H7 (cell line): ENCODE measurements around the gene SORCS2. TPM values are rescaled to one million over a fixed set of nuclear protein-coding genes. Genes with fewer than 3 reads are reported as not detected.

ENCODE experiments used
- DNase-seq: peaks from one replicate; pipeline ENCODE4 v3.0.0; 2012
- H3K27me3 ChIP-seq: 2 replicates; pipeline ENCODE4 v1.6.0; 2011; ENCODE audit warnings: mild to moderate bottlenecking, low read length; ENCODE audit not compliant: control insufficient read depth, insufficient read depth
- H3K36me3 ChIP-seq: replicated peaks from 2 replicates; pipeline ENCODE4 v1.5.1; 2011; ENCODE audit warnings: low read length; ENCODE audit not compliant: control insufficient read depth, insufficient read depth
- H3K4me3 ChIP-seq: 2 replicates; pipeline ENCODE4 v1.5.1; 2011; ENCODE audit warnings: low read depth, mild to moderate bottlenecking, control low read depth, low read length, moderate library complexity; ENCODE audit not compliant: insufficient read depth
- total RNA-seq: library from RNA; depleted of rRNA; stranded (reverse); fragments of >200 nt; shearing (Covaris generic); gene quantifications from 2 replicates; pipeline ENCODE4 v1.2.3, GENCODE V29; 2014

SORCS2 gene
- total RNA-seq, 1 experiment from 2014 or later = 2.0 TPM

DNA sequence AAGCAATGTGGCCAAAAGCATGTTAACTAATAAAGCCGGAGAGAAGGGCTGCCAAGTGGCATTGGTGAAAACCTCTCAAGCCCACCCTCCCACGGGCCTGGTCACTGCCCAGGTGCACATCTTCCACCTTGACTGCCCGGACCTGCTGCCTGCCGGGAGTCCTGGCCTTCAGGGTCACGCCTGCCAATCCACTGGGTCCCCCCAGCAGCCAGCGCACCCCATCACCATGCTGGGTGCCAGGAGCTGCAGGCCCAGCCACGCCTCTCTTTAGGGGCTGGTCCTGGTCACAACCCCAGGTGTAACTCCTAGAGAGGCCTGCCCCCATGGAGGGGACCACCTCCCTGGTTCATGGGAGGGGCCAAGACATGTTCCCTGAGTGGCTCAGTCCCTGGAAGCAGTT lies 176.0 kb downstream of the SORCS2 start:
- Histone ChIP-seq H3K4me3 (no peak overlapping the region), H3K27me3 (no peaks in the 10 kb centered on the region), H3K36me3 (no peaks in the 10 kb centered on the region)
- DNase-seq = no peak

DNA sequence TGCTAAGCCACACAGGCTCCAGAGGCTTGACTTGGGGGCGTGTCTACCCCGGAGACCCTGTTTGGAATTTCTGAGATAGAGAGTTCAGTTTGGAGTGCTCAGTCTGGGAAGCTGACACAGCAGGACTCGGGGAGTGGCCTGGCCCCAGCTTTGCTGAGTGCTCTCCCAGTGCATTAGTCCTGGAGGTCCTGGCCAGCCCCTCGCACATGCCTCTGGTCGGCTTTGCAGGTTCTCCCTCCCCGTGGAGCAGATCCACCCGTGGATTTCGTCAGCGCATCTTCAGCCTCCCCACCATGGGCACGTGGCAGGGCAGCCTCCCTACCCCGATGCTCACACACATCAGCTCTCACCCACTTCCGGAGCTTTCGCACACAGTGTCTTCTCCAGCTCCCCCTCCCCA lies 177.2 kb downstream of the SORCS2 start:
- H3K27me3 ChIP-seq = no peaks in the 10 kb centered on the region
- no peaks in the 10 kb centered on the region for H3K36me3 ChIP-seq
- no peak for DNase-seq
- H3K4me3 ChIP-seq = no peak overlapping the region

DNA sequence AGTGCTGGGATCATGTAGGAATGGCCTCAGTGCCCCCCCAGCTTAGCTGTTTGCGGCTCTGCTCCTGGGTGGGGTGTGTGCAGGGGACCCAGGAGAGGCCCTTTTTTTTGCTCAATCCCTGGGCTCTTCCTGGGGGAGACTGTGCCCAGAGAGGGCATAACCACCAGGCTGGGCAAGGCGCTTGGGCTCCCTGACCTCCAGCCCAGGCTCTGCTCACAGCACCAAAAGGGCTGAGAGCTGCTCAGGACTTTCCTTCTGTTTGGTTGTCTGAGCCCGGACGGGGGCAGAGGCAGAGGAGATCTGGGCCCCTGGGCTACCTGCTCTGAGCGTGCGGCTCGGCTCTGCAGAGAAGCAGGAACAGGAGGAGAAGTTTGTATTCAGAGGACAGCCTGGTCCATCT lies 177.7 kb downstream of the SORCS2 start:
- Histone ChIP-seq H3K27me3 (no peaks in the 10 kb centered on the region), H3K4me3 (no peak overlapping the region), H3K36me3 (no peaks in the 10 kb centered on the region)
- no peak for DNase-seq

- Histone ChIP-seq H3K27me3 (no peaks in the 10 kb centered on the region), H3K36me3 (no peaks in the 10 kb centered on the region), H3K4me3 (no peak overlapping the region)
- DNase-seq = no peak
These were observed 179.0 kb downstream of the SORCS2 start for GRCh38 chr4:7371210-7371941.

- DNase-seq = no peak
- Histone ChIP-seq H3K4me3 (no peak overlapping the region), H3K36me3 (no peaks in the 10 kb centered on the region)
These were observed 180.3 kb downstream of the SORCS2 start for GRCh38 chr4:7372673-7373072.

DNA sequence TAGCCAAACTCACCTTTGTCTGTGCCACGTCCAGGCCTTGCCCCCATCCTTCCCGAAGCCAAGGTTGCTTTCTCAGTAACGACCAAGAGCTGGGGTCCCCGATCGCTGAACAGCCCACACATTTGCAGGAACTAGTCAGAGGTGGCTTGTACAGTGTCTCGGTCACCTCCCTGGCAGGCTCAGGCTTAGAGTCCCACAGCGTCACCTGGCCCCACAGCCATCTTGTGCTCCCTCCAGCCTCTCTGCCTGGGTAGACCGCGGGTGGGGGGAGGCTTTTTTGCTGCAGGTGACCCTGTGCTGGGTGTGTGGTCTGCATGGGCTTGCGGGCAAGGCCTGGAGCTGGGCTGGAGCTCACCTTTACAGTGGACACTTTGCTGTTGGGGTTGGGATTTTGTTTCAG lies 182.2 kb downstream of the SORCS2 start:
- Histone ChIP-seq H3K4me3 (no peak overlapping the region), H3K36me3 (no peaks in the 10 kb centered on the region), H3K27me3 (no peaks in the 10 kb centered on the region)
- no peak for DNase-seq

More at GRCh38 chr4:7372673-7373072, 180.3 kb downstream of the SORCS2 start:
- H3K27me3 ChIP-seq = no peaks in the 10 kb centered on the region

DNA sequence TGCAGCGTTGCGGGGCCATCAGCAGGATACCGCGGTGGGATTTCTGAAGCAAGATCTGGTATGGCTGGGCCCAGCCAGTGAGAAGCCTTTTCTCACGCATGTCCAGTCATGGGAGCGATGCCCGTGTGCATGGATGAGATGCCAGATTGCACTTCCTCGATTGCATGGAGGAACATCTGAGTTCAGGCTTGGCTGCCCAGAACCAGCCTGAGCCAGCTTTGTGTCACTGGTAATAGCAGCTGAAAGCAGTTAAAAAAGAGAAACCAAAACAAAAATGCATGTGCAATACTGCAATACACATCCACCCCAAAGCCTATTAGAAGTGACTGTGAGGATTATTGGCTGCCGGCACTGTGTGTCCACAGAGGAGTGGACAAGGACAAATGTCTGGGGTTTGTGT lies 183.1 kb downstream of the SORCS2 start:
- H3K27me3 ChIP-seq = no peaks in the 10 kb centered on the region
- no peak overlapping the region for H3K4me3 ChIP-seq
- no peak for DNase-seq
- H3K36me3 ChIP-seq = no peaks in the 10 kb centered on the region

DNA sequence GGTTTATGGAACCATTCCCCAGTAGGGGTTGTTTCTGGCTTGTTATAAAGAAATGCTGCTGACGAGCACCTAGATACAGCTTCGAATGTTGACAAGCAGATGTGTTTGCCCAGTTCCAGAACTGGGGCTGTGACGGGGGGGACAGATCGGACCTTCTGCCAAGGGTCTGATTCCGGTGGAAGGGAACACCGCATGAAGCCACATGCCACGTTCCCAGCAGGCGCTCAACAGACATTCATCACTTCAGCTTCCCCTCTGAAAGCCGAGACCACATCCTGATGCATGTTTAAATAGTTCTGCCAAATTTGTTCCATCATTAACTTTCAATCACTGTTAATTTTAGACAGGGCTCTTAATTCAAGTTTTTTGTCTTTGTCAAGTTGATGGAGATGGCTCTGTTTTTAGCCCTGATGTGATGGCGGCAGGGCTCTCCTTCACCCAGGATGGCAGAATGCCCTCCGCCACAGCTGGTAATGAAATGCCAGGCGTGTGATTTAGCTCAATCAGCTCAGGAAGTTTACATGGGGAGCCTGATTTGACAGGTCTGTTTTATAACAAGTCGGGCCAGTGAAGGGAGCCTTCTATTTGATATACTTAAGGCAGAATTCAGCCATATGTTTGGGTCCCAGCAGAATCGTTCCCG lies 185.0 kb downstream of the SORCS2 start:
- Histone ChIP-seq H3K4me3 (no peak overlapping the region), H3K36me3 (no peaks in the 10 kb centered on the region), H3K27me3 (no peaks in the 10 kb centered on the region)
- no peak for DNase-seq

GRCh38 chr4:7379186-7379585 lies 186.8 kb downstream of the SORCS2 start:
- DNase-seq = peak; percentile 34
- H3K36me3 ChIP-seq = no peaks in the 10 kb centered on the region
- no peak overlapping the region for H3K4me3 ChIP-seq
- H3K27me3 ChIP-seq = no peaks in the 10 kb centered on the region

DNA sequence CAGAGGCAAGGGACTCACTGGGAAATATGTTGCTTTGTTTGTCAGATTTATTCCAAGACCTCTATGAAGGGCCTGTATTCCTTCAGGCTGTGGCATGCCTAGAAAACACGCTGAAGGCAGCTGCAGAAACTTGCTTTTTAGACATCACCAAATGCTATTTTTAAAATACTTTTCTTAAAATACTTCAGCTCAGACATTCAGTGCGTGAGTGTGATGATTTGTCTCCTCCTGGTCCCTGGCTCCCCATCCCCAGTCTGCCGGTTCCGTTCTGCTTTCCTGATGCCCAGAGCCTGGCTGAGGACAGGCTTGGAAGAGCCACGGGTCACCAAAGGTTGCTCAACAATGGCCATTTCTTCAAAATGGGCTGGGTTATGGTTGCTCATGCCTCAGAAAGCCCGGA lies 187.4 kb downstream of the SORCS2 start:
- Histone ChIP-seq H3K27me3 (no peaks in the 10 kb centered on the region), H3K4me3 (no peak overlapping the region), H3K36me3 (no peaks in the 10 kb centered on the region)
- DNase-seq = peak; percentile 22

- no peaks in the 10 kb centered on the region for H3K36me3 ChIP-seq
- no peak overlapping the region for H3K4me3 ChIP-seq
- no peaks in the 10 kb centered on the region for H3K27me3 ChIP-seq
- DNase-seq = peak; percentile 61
These were observed 189.0 kb downstream of the SORCS2 start for GRCh38 chr4:7381221-7381889.

- H3K36me3 ChIP-seq = no peaks in the 10 kb centered on the region
- H3K27me3 ChIP-seq = no peaks in the 10 kb centered on the region
- peak; percentile 34 for DNase-seq
- no peak overlapping the region for H3K4me3 ChIP-seq
These were observed 189.7 kb downstream of the SORCS2 start for GRCh38 chr4:7381890-7382633.

- Histone ChIP-seq H3K4me3 (no peak overlapping the region), H3K36me3 (no peaks in the 10 kb centered on the region), H3K27me3 (no peaks in the 10 kb centered on the region)
- DNase-seq = peak; percentile 48
These were observed 190.3 kb downstream of the SORCS2 start for GRCh38 chr4:7382634-7383014.

- no peaks in the 10 kb centered on the region for H3K27me3 ChIP-seq
- DNase-seq = peak; percentile 39
These were observed 190.9 kb downstream of the SORCS2 start for GRCh38 chr4:7383266-7383665.

More at GRCh38 chr4:7383266-7383665, 190.9 kb downstream of the SORCS2 start:
- Histone ChIP-seq H3K36me3 (no peaks in the 10 kb centered on the region), H3K4me3 (no peak overlapping the region)
